22Rv1 (cell line): ENCODE data around the gene CCNL1.
"Not testable (repeated sequence)": the region's sequence is repeated elsewhere in the genome, so short reads cannot be mapped to it uniquely, and the experiment has no call there.

Source experiments
- H3K27ac ChIP-seq: fragments of 450-650 bp; 2 replicates; pipeline ENCODE4 v1.5.1; 2017
- CTCF ChIP-seq: fragments of 450-650 bp; IDR thresholded peaks from 2 replicates; pipeline ENCODE4 v1.5.1; 2017; ENCODE audit warnings: mild to moderate bottlenecking
- ZFX ChIP-seq: fragments of 450-650 bp; IDR thresholded peaks from 2 replicates; pipeline ENCODE4 v1.6.1; 2017; ENCODE audit warnings: antibody characterized with exemption, borderline replicate concordance

CCNL1 gene

GRCh38 chr3:157104521-157104920 lies 55.4 kb downstream of the CCNL1 start:
- H3K27ac ChIP-seq, result no peak overlapping the region
- TF ChIP-seq ZFX, result no peak
- no peak for TF ChIP-seq CTCF

- H3K27ac ChIP-seq, result no peak overlapping the region
- no peak for TF ChIP-seq CTCF
- TF ChIP-seq ZFX, result no peak
Observed at GRCh38 chr3:157103860-157104259, 56.1 kb downstream of the CCNL1 start.

GRCh38 chr3:157103280-157103679 lies 56.7 kb downstream of the CCNL1 start:
- no peak overlapping the region for H3K27ac ChIP-seq
- TF ChIP-seq ZFX, result no peak
- no peak for TF ChIP-seq CTCF

GRCh38 chr3:157102595-157102994 lies 57.4 kb downstream of the CCNL1 start:
- H3K27ac ChIP-seq, result not testable (repeated sequence)

GRCh38 chr3:157102098-157102497 lies 57.8 kb downstream of the CCNL1 start:
- TF ChIP-seq CTCF (no peak), ZFX (no peak)

GRCh38 chr3:157101486-157101885 lies 58.5 kb downstream of the CCNL1 start:
- H3K27ac ChIP-seq, result no peak overlapping the region
- TF ChIP-seq CTCF (no peak), ZFX (no peak)

More at GRCh38 chr3:157102098-157102497, 57.8 kb downstream of the CCNL1 start:
- H3K27ac ChIP-seq, result no peak overlapping the region

GRCh38 chr3:157100608-157101396 lies 59.1 kb downstream of the CCNL1 start:
- TF ChIP-seq ZFX (no peak), CTCF (no peak)
- H3K27ac ChIP-seq, result no peak overlapping the region

GRCh38 chr3:157100096-157100477 lies 59.9 kb downstream of the CCNL1 start:
- H3K27ac ChIP-seq, result no peak overlapping the region
- TF ChIP-seq ZFX (no peak), CTCF (no peak)
